Keratinocyte (primary cell): ENCODE results near the gene MAP3K20. TPM values are rescaled to one million over a fixed set of nuclear protein-coding genes. Genes with fewer than 3 reads are reported as not detected.

ENCODE experiments used
- DNase-seq: peaks from one replicate; pipeline ENCODE4 v3.0.0-alpha.2; 2011; ENCODE audit warnings: low read depth, missing footprints, low spot score
- FAIRE-seq: peaks from 2 replicates; lab custom pipeline; 2011; peaks lifted over from hg19 to GRCh38; lab: Jason Lieb, UNC
- H2AFZ ChIP-seq: 2 replicates; pipeline ENCODE4 v1.6.0; 2012; ENCODE audit warnings: low read length, control low read depth, inconsistent platforms; ENCODE audit not compliant: control insufficient read depth
- H3K27ac ChIP-seq: 2 replicates; pipeline ENCODE4 v1.5.1; 2011; ENCODE audit warnings: low read length; ENCODE audit not compliant: control insufficient read depth, insufficient read depth
- H3K27me3 ChIP-seq: 3 replicates; pipeline ENCODE4 v1.6.0; 2011; ENCODE audit warnings: low read length; ENCODE audit not compliant: control insufficient read depth, insufficient read depth; ENCODE audit errors: extremely low read depth
- H3K36me3 ChIP-seq, 2 experiments: 2 replicates in 1 of 2; 3 replicates in 1 of 2; pipeline ENCODE4 v1.5.1; 2011; ENCODE audit warnings: low read length in 2 of 2, mild to moderate bottlenecking in 1 of 2; ENCODE audit not compliant: control insufficient read depth in 2 of 2, insufficient read depth in 2 of 2; ENCODE audit errors: extremely low read depth in 1 of 2
- H3K4me1 ChIP-seq: 3 replicates; pipeline ENCODE4 v1.5.1; 2011; ENCODE audit warnings: low read length; ENCODE audit not compliant: control insufficient read depth, insufficient read depth; ENCODE audit errors: extremely low read depth
- H3K4me2 ChIP-seq: 3 replicates; pipeline ENCODE4 v1.6.0; 2011; ENCODE audit warnings: low read depth, low read length; ENCODE audit not compliant: control insufficient read depth, insufficient read depth; ENCODE audit errors: extremely low read depth
- H3K4me3 ChIP-seq, 3 experiments: fragments of 200-600 bp in 1 of 3; sonication (generic) in 1 of 3; 2 replicates in 2 of 3; 3 replicates in 1 of 3; pipeline ENCODE4 v1.5.1; 2011 to 2016; ENCODE audit warnings: low read length in 3 of 3, mild to moderate bottlenecking in 3 of 3, control low read depth in 2 of 3, inconsistent platforms in 1 of 3, low read depth in 1 of 3, mixed read lengths in 1 of 3, mixed run types in 1 of 3, moderate library complexity in 1 of 3; ENCODE audit not compliant: control insufficient read depth in 2 of 3, insufficient read depth in 2 of 3; ENCODE audit errors: extremely low read depth in 1 of 3
- H3K79me2 ChIP-seq: 2 replicates; pipeline ENCODE4 v1.6.0; 2012; ENCODE audit warnings: low read length; ENCODE audit not compliant: control insufficient read depth, insufficient read depth
- H3K9ac ChIP-seq: 3 replicates; pipeline ENCODE4 v1.6.0; 2011; ENCODE audit warnings: low read length; ENCODE audit not compliant: control insufficient read depth, insufficient read depth; ENCODE audit errors: extremely low read depth
- H3K9me1 ChIP-seq: 3 replicates; pipeline ENCODE4 v1.6.0; 2011; ENCODE audit warnings: low read length; ENCODE audit not compliant: control insufficient read depth, insufficient read depth; ENCODE audit errors: extremely low read depth
- H3K9me3 ChIP-seq: 2 replicates; pipeline ENCODE4 v1.5.1; 2012; ENCODE audit warnings: low read depth, low read length; ENCODE audit not compliant: control insufficient read depth
- H4K20me1 ChIP-seq: 3 replicates; pipeline ENCODE4 v1.6.0; 2011; ENCODE audit warnings: low read length; ENCODE audit not compliant: control insufficient read depth, insufficient read depth; ENCODE audit errors: extremely low read depth
- EZH2 ChIP-seq: IDR thresholded peaks from one replicate; pipeline ENCODE4 v1.6.1; 2012; ENCODE audit warnings: inconsistent platforms, mild to moderate bottlenecking, low read length, moderate library complexity
- dilution Hi-C: fragments of 300-500 bp; cut with MboI; formaldehyde crosslinking; loops from one replicate; pipeline ENCODE4 v1.7.0; 2020; ENCODE audit warnings: low sequenced_read_pairs; ENCODE audit not compliant: extremely low pct_ligation_motif_present
- polyA plus RNA-seq, 5 experiments: library from polyadenylated mRNA; depleted of rRNA in 3 of 5; stranded (reverse) in 3 of 5; stranded (forward) in 1 of 5; unstranded in 1 of 5; fragments of >200 nt; gene quantifications; 1 replicate in 1 of 5; 2 replicates in 3 of 5; 3 replicates in 1 of 5; pipeline versions ENCODE4 v1.2.1 to v1.2.3, GENCODE V29; 2011 to 2012; ENCODE audit warnings: missing spikeins in 2 of 5, low read depth in 1 of 5, low replicate concordance in 1 of 5
- TF ChIP-seq, protein P1 (sequence below), 3 experiments: IDR thresholded peaks in 1 of 3; conservative IDR thresholded peaks in 1 of 3; optimal IDR thresholded peaks in 1 of 3; 2 replicates in 2 of 3; 3 replicates in 1 of 3; pipeline versions ENCODE3 to v1.5.1; 2011; ENCODE audit warnings: low read length in 3 of 3, mild to moderate bottlenecking in 3 of 3, moderate library complexity in 2 of 3, control low read depth in 1 of 3, inconsistent platforms in 1 of 3; ENCODE audit not compliant: insufficient read depth in 2 of 3; ENCODE audit errors: extremely low read depth in 1 of 3

The MAP3K20 gene
- polyA plus RNA-seq, 1 donor (not counting 4 experiments of a cell fraction or from before 2014, with no cell fraction given): 31.7 TPM

DNA sequence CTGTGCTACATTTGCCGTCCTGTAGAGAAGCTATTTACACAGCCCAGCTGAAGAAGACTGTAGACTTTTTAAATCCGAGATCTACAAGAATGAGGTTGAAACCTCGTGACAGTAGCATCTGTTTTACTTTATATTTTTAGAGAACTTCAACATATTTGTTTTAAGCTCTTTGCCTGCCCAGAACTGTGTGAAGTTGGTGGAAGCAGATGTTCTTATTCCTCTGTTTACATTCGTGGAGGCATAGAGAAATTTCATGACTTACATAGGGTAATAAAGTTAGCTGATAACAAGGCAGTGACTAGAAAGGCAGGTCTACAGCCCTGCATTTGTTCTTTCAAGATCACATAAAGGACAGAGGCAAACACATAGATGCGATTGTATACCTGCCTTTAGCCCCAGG, 47.0 kb upstream of the MAP3K20 start:
- no peak for FAIRE-seq
- Histone ChIP-seq H3K27ac (no peak overlapping the region), H3K4me2 (no peak overlapping the region), H3K9me3 (no peaks in the 10 kb centered on the region), H3K4me1 (peaks cover 11% of the 10 kb centered on the region), H3K27me3 (no peaks in the 10 kb centered on the region), H3K36me3 (no peaks in the 10 kb centered on the region), H3K79me2 (no peaks in the 10 kb centered on the region), H3K9me1 (no peaks in the 10 kb centered on the region), H3K4me3 (no peak overlapping the region), H3K9ac (no peak overlapping the region), H4K20me1 (no peaks in the 10 kb centered on the region), H2AFZ (no peak overlapping the region)
- TF ChIP-seq EZH2: no peak
- TF ChIP-seq, protein P1, sequence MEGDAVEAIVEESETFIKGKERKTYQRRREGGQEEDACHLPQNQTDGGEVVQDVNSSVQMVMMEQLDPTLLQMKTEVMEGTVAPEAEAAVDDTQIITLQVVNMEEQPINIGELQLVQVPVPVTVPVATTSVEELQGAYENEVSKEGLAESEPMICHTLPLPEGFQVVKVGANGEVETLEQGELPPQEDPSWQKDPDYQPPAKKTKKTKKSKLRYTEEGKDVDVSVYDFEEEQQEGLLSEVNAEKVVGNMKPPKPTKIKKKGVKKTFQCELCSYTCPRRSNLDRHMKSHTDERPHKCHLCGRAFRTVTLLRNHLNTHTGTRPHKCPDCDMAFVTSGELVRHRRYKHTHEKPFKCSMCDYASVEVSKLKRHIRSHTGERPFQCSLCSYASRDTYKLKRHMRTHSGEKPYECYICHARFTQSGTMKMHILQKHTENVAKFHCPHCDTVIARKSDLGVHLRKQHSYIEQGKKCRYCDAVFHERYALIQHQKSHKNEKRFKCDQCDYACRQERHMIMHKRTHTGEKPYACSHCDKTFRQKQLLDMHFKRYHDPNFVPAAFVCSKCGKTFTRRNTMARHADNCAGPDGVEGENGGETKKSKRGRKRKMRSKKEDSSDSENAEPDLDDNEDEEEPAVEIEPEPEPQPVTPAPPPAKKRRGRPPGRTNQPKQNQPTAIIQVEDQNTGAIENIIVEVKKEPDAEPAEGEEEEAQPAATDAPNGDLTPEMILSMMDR (optimal IDR thresholded peaks at IDR 0.05 in 1 of 3, IDR thresholded peaks at IDR 0.05 in 1 of 3, conservative IDR thresholded peaks at IDR 0.05 in 1 of 3; ENCODE audit: extremely low read depth in 1 of 3, insufficient read depth in 2 of 3, low read length in 3 of 3): no peak
- no peak for DNase-seq
- dilution Hi-C loops: loop anchor here (25.0 kb wide), 1 partner anchor 159 kb away; no protein-coding TSS in a partner anchor

DNA sequence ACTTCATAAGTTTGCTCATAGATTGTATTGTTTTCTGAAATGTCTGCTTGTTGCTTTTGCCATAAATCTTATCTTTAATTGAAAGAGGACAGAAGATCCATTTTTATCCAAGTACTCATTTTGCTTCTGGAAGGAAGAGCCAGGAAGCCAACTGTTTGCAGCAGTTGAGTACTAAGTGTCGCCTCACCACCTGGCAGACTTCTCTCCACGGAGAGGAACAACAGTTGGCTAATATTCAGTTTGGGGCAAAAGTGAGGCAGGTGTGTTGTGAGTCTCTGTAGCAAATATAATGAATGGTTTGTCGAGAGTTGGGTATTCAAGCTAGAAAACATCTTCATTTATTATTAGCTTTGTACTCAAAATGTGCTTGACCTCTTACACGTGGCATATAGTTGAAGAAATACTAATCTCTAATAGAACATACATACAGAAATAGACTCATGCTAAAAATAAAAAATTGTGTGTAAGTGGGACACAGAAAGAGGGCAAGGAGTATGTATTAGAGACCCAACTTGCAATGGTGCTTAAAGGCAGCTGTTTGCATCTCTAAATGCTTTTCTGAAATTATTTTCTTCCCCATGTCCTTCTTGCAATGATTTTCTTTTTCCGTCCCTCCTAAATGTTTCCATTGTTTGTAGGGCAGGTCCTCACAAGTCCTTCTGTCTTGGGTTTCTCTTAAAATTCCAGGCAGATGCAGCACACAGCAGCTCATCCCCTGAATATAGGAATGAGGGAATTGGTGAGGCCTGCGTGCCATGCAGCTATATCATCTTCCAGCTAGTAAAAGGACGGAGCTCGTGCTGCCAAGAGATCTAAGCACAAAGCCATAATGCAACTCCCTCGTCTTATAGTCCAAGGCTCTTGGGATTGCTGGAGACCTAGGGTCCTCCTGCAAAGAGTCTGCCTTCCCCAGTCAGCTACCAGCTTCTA, 44.8 kb upstream of the MAP3K20 start:
- H3K9me3 ChIP-seq: no peaks in the 10 kb centered on the region
- no peak for DNase-seq
- H3K27me3 ChIP-seq: no peaks in the 10 kb centered on the region
- FAIRE-seq: peak; percentile 59
- peak overlapping the region; percentile 3 for H3K27ac ChIP-seq
- H3K36me3 ChIP-seq: no peaks in the 10 kb centered on the region
- dilution Hi-C loops: loop anchor here (25.0 kb wide), 1 partner anchor 156 kb away; no protein-coding TSS in a partner anchor
- H3K4me2 ChIP-seq: peak overlapping the region; percentile 22
- H3K79me2 ChIP-seq: no peaks in the 10 kb centered on the region
- H3K4me1 ChIP-seq: peaks cover 11% of the 10 kb centered on the region
- peak overlapping the region; percentile 2 for H2AFZ ChIP-seq
- TF ChIP-seq EZH2: no peak
- TF ChIP-seq, protein P1 (optimal IDR thresholded peaks at IDR 0.05 in 1 of 3, IDR thresholded peaks at IDR 0.05 in 1 of 3, conservative IDR thresholded peaks at IDR 0.05 in 1 of 3; ENCODE audit: extremely low read depth in 1 of 3, insufficient read depth in 2 of 3, low read length in 3 of 3): no peak
- H3K9me1 ChIP-seq: no peaks in the 10 kb centered on the region
- no peak overlapping the region for H3K4me3 ChIP-seq
- no peaks in the 10 kb centered on the region for H4K20me1 ChIP-seq
- no peak overlapping the region for H3K9ac ChIP-seq
